CD4-positive, alpha-beta memory T cell (primary cell): ENCODE measurements around the gene DISP2. TPM values are rescaled to one million over a fixed set of nuclear protein-coding genes. Genes with fewer than 3 reads are reported as not detected.

ENCODE experiments used
- CTCF ChIA-PET: fragments of 350-600 bp; sonication (Branson Sonifier 250); formaldehyde crosslinking; loops from one replicate; lab custom pipeline; 2021; ENCODE audit warnings: inconsistent platforms; ENCODE audit not compliant: partially characterized antibody; lab: Charles Lee
- POLR2A ChIA-PET: fragments of 350-600 bp; sonication (Branson Sonifier 250); formaldehyde crosslinking; loops from one replicate; lab custom pipeline; 2021; ENCODE audit not compliant: partially characterized antibody; lab: Charles Lee
- DNase-seq, 5 donors: peaks; one replicate each; pipeline versions ENCODE4 v3.0.0 to v3.0.0-alpha.2; 2020 to 2022; ENCODE audit warnings: mixed read lengths in 1 of 5
- H3K27ac ChIP-seq: one replicate; pipeline ENCODE4 v1.7.0; 2013; ENCODE audit warnings: low read depth, low read length
- H3K27me3 ChIP-seq: 2 replicates; pipeline ENCODE4 v1.7.0; 2013; ENCODE audit warnings: mild to moderate bottlenecking, low read length, moderate library complexity; ENCODE audit not compliant: insufficient read depth
- H3K36me3 ChIP-seq: 2 replicates; pipeline ENCODE4 v1.7.0; 2013; ENCODE audit warnings: mild to moderate bottlenecking, low read length, moderate library complexity; ENCODE audit not compliant: insufficient read depth
- H3K4me1 ChIP-seq: 2 replicates; pipeline ENCODE4 v1.7.0; 2013; ENCODE audit warnings: mild to moderate bottlenecking, low read length, moderate library complexity; ENCODE audit not compliant: insufficient read depth
- H3K4me3 ChIP-seq, 2 donors: one replicate each; pipeline ENCODE4 v1.7.0; 2013; ENCODE audit warnings: low read length in 2 of 2, mild to moderate bottlenecking in 1 of 2
- H3K9me3 ChIP-seq, 2 donors: one replicate each; pipeline ENCODE4 v1.7.0; 2013; ENCODE audit warnings: low read length in 2 of 2, control low read depth in 1 of 2; ENCODE audit not compliant: control insufficient read depth in 1 of 2
- H3K27ac Mint-ChIP-seq, 7 donors: one replicate each; pipeline ENCODE4 v1.8.0; 2020 to 2021; ENCODE audit warnings: mixed read lengths in 7 of 7, mild to moderate bottlenecking in 6 of 7, inconsistent platforms in 3 of 7, moderate library complexity in 3 of 7
- H3K27me3 Mint-ChIP-seq, 2 donors: one replicate each; pipeline ENCODE4 v1.8.0; 2020 to 2021; ENCODE audit warnings: mixed read lengths in 2 of 2
- H3K36me3 Mint-ChIP-seq, 2 donors: one replicate each; pipeline ENCODE4 v1.8.0; 2020 to 2021; ENCODE audit warnings: mixed read lengths in 2 of 2, inconsistent platforms in 1 of 2, mild to moderate bottlenecking in 1 of 2
- H3K4me1 Mint-ChIP-seq, 4 donors: one replicate each; pipeline ENCODE4 v1.8.0; 2020 to 2021; ENCODE audit warnings: mixed read lengths in 4 of 4, mild to moderate bottlenecking in 1 of 4
- H3K4me3 Mint-ChIP-seq, 8 donors: one replicate each; pipeline ENCODE4 v1.8.0; 2020 to 2021; ENCODE audit warnings: mixed read lengths in 8 of 8, mild to moderate bottlenecking in 7 of 8, moderate library complexity in 6 of 8, inconsistent platforms in 3 of 8
- H3K9me3 Mint-ChIP-seq, 8 donors: one replicate each; pipeline ENCODE4 v1.8.0; 2020 to 2021; ENCODE audit warnings: mixed read lengths in 8 of 8, mild to moderate bottlenecking in 5 of 8, inconsistent platforms in 3 of 8, moderate library complexity in 1 of 8
- intact Hi-C: fragments of 100-400 bp; cut with micrococcal nuclease; formaldehyde crosslinking; loops from one replicate; pipeline ENCODE4 v1.15.1; 2023
- polyA plus RNA-seq, 2 donors: library from polyadenylated mRNA; unstranded; fragments of 300-500 nt; fragmentation: Illumina TruSeq; gene quantifications; one replicate each; pipeline ENCODE4 v1.2.3, GENCODE V29; 2021
- total RNA-seq, 2 experiments: library from RNA; stranded (reverse); gene quantifications; one replicate each; pipeline ENCODE4 v1.2.3, GENCODE V29; 2021

DISP2 gene
- total and polyA plus RNA-seq, 4 experiments from 2014 or later = 0.03 to 0.23 (median 0.05) TPM; not detected in 1

GRCh38 chr15:40367371-40367685 is 9.3 kb downstream of the DISP2 start:
- peak overlapping the region in 1 of 2 donors; percentile 45 for H3K4me3 ChIP-seq
- intact Hi-C loops = loop anchor here (5.0 kb wide), 2 partner anchors 40 to 200 kb away; partner anchors contain the start of genes CCDC32, IVD and RPUSD2
- H3K27me3 Mint-ChIP-seq = no peaks in the 10 kb centered on the region

GRCh38 chr15:40367686-40368611 is 9.9 kb downstream of the DISP2 start:
- peaks cover 24% of the 10 kb centered on the region for H3K4me1 ChIP-seq
- Mint-ChIP-seq H3K27ac (peak overlapping the region; percentile 79 to 90 (median 86)), H3K4me3 (peak overlapping the region; percentile 80 to 88 (median 85)), H3K36me3 (no peaks in the 10 kb centered on the region), H3K27me3 (no peaks in the 10 kb centered on the region), H3K9me3 (no peaks in the 10 kb centered on the region), H3K4me1 (peaks cover 11 to 27% (median 18%) of the 10 kb centered on the region in 4 donors)
- no peaks in the 10 kb centered on the region for H3K36me3 ChIP-seq
- peak overlapping the region; percentile 34 for H3K27ac ChIP-seq
- peak overlapping the region in 1 of 2 donors; percentile 45 for H3K4me3 ChIP-seq
- ChIA-PET CTCF (interaction anchor here (0.7 to 5.7 kb wide), 25 partner anchors 9 to 157 kb away, joined by 3 to 48 read pairs (median 4); partner anchors contain the start of genes BAHD1, CCDC9B, DISP2 and IVD), POLR2A (interaction anchor here (0.9 to 2.8 kb wide), 11 partner anchors 11 to 73 kb away, joined by 3 to 13 read pairs (median 4); partner anchors contain the start of genes BAHD1, IVD, KNSTRN and PLCB2)
- intact Hi-C loops = loop anchor here (1.0 to 5.0 kb wide), 5 partner anchors 10 to 199 kb away; partner anchors contain the start of genes CCDC32, DISP2, IVD and RPUSD2
- H3K27me3 ChIP-seq = no peaks in the 10 kb centered on the region
- H3K9me3 ChIP-seq = no peaks in the 10 kb centered on the region
- peak; percentile 88 to 91 (median 89) for DNase-seq

More at GRCh38 chr15:40367371-40367685, 9.3 kb downstream of the DISP2 start:
- no peaks in the 10 kb centered on the region for H3K9me3 ChIP-seq
- no peaks in the 10 kb centered on the region for H3K27me3 ChIP-seq
- ChIA-PET POLR2A (interaction anchor here (0.9 to 2.8 kb wide), 10 partner anchors 10 to 73 kb away, joined by 3 to 13 read pairs (median 4); partner anchors contain the start of genes BAHD1, IVD, KNSTRN and PLCB2), CTCF (interaction anchor here (0.7 to 5.7 kb wide), 13 partner anchors 10 to 55 kb away, joined by 3 to 48 read pairs (median 5); partner anchors contain the start of genes CCDC9B, DISP2 and KNSTRN)
- H3K36me3 ChIP-seq = no peaks in the 10 kb centered on the region
- H3K9me3 Mint-ChIP-seq = no peaks in the 10 kb centered on the region
- peak overlapping the region; percentile 34 for H3K27ac ChIP-seq
- peaks cover 12 to 32% (median 19%) of the 10 kb centered on the region in 4 donors for H3K4me1 Mint-ChIP-seq
- DNase-seq = no peak
- H3K4me3 Mint-ChIP-seq = peak overlapping the region; percentile 80 to 88 (median 85)
- peaks cover 24% of the 10 kb centered on the region for H3K4me1 ChIP-seq
- H3K27ac Mint-ChIP-seq = peak overlapping the region; percentile 79 to 90 (median 86)
- peaks cover 0 to 4% of the 10 kb centered on the region in 2 donors for H3K36me3 Mint-ChIP-seq

- Histone ChIP-seq H3K9me3 (no peaks in the 10 kb centered on the region), H3K4me1 (peaks cover 24% of the 10 kb centered on the region), H3K36me3 (no peaks in the 10 kb centered on the region), H3K4me3 (no peak overlapping the region), H3K27ac (no peak overlapping the region), H3K27me3 (no peaks in the 10 kb centered on the region)
- ChIA-PET POLR2A (interaction anchor here (1.3 to 2.8 kb wide), 8 partner anchors 11 to 72 kb away, joined by 4 to 13 read pairs (median 5); partner anchors contain the start of genes BAHD1, DISP2, IVD and KNSTRN), CTCF (interaction anchor here (0.8 to 5.7 kb wide), 23 partner anchors 8 to 158 kb away, joined by 3 to 48 read pairs (median 4); partner anchors contain the start of genes BAHD1, CCDC9B, DISP2 and IVD)
- intact Hi-C loops = loop anchor here (1.0 to 5.0 kb wide), 5 partner anchors 11 to 198 kb away; partner anchors contain the start of genes CCDC32, DISP2, IVD and RPUSD2
- H3K4me3 Mint-ChIP-seq = peak overlapping the region in 6 of 8 donors; percentile 56 to 79 (median 66)
- peaks cover 11 to 27% (median 18%) of the 10 kb centered on the region in 4 donors for H3K4me1 Mint-ChIP-seq
- H3K9me3 Mint-ChIP-seq = no peaks in the 10 kb centered on the region
- H3K27me3 Mint-ChIP-seq = no peaks in the 10 kb centered on the region
- H3K36me3 Mint-ChIP-seq = no peaks in the 10 kb centered on the region
- no peak for DNase-seq
- peak overlapping the region in 5 of 7 donors; percentile 46 to 87 (median 64) for H3K27ac Mint-ChIP-seq
These were observed 10.9 kb downstream of the DISP2 start for GRCh38 chr15:40368719-40369473.

GRCh38 chr15:40369474-40369869 is 11.5 kb downstream of the DISP2 start:
- Mint-ChIP-seq H3K9me3 (no peaks in the 10 kb centered on the region), H3K27ac (peak overlapping the region in 2 of 7 donors; percentile 31 to 73), H3K4me1 (peaks cover 11 to 27% (median 18%) of the 10 kb centered on the region in 4 donors), H3K36me3 (no peaks in the 10 kb centered on the region), H3K27me3 (no peaks in the 10 kb centered on the region), H3K4me3 (peak overlapping the region in 3 of 8 donors; percentile 66 to 79 (median 70))
- DNase-seq = no peak
- Histone ChIP-seq H3K4me3 (no peak overlapping the region), H3K4me1 (peaks cover 24% of the 10 kb centered on the region), H3K36me3 (no peaks in the 10 kb centered on the region), H3K27me3 (no peaks in the 10 kb centered on the region), H3K27ac (no peak overlapping the region), H3K9me3 (no peaks in the 10 kb centered on the region)
- ChIA-PET CTCF (interaction anchor here (1.0 to 5.7 kb wide), 12 partner anchors 8 to 158 kb away, joined by 3 to 48 read pairs (median 4); partner anchors contain the start of genes BAHD1, CCDC9B, IVD and KNSTRN), POLR2A (interaction anchor here (1.3 to 2.8 kb wide), 3 partner anchors 12 to 61 kb away, joined by 4 to 13 read pairs (median 4); partner anchors contain the start of genes DISP2 and PLCB2)
- intact Hi-C loops = loop anchor here (5.0 kb wide), 2 partner anchors 38 to 198 kb away; partner anchors contain the start of genes CCDC32, IVD and RPUSD2

- H3K4me1 Mint-ChIP-seq = peaks cover 11 to 27% (median 18%) of the 10 kb centered on the region in 4 donors
- ChIA-PET CTCF (interaction anchor here (0.6 to 5.7 kb wide), 8 partner anchors 7 to 61 kb away, joined by 3 to 48 read pairs (median 9); partner anchors contain the start of genes IVD and KNSTRN), POLR2A (interaction anchor here (1.4 kb wide), 1 partner anchor 12 kb away, joined by 4 read pairs; the partner anchor contains the start of gene DISP2)
- H3K9me3 ChIP-seq = no peaks in the 10 kb centered on the region
- DNase-seq = no peak
- no peaks in the 10 kb centered on the region for H3K36me3 ChIP-seq
- no peak overlapping the region for H3K4me3 ChIP-seq
- H3K27ac ChIP-seq = no peak overlapping the region
- H3K9me3 Mint-ChIP-seq = no peaks in the 10 kb centered on the region
- no peak overlapping the region for H3K4me3 Mint-ChIP-seq
- H3K27me3 Mint-ChIP-seq = no peaks in the 10 kb centered on the region
- intact Hi-C loops = loop anchor here (5.0 kb wide), 2 partner anchors 37 to 197 kb away; partner anchors contain the start of genes CCDC32, IVD and RPUSD2
- peaks cover 24% of the 10 kb centered on the region for H3K4me1 ChIP-seq
- H3K27ac Mint-ChIP-seq = peak overlapping the region in 1 of 7 donors; percentile 65
- H3K27me3 ChIP-seq = no peaks in the 10 kb centered on the region
- H3K36me3 Mint-ChIP-seq = no peaks in the 10 kb centered on the region
These were observed 12.0 kb downstream of the DISP2 start for GRCh38 chr15:40369971-40370370.

- CTCF ChIA-PET = interaction anchor here (1.9 to 3.0 kb wide), 3 partner anchors 30 to 50 kb away, joined by 8 to 10 read pairs (median 8); no protein-coding TSS in a partner anchor
These were observed 15.0 kb downstream of the DISP2 start for GRCh38 chr15:40372981-40373380.

More at GRCh38 chr15:40372981-40373380, 15.0 kb downstream of the DISP2 start:
- H3K27me3 Mint-ChIP-seq = no peaks in the 10 kb centered on the region
- Histone ChIP-seq H3K4me3 (no peak overlapping the region), H3K9me3 (no peaks in the 10 kb centered on the region), H3K4me1 (peaks cover 3% of the 10 kb centered on the region), H3K27ac (no peak overlapping the region), H3K36me3 (no peaks in the 10 kb centered on the region), H3K27me3 (no peaks in the 10 kb centered on the region)
- DNase-seq = no peak
- no peaks in the 10 kb centered on the region for H3K9me3 Mint-ChIP-seq
- H3K4me3 Mint-ChIP-seq = no peak overlapping the region
- intact Hi-C loops = no loop called here
- peaks cover 0 to 7% (median 2%) of the 10 kb centered on the region in 4 donors for H3K4me1 Mint-ChIP-seq
- H3K27ac Mint-ChIP-seq = no peak overlapping the region
- POLR2A ChIA-PET = no interaction called here
- no peaks in the 10 kb centered on the region for H3K36me3 Mint-ChIP-seq
